ENCODE measurements around the gene SLC25A15. TPM values are rescaled to one million over a fixed set of nuclear protein-coding genes. Genes with fewer than 3 reads are reported as not detected.

Gene SLC25A15
- total RNA-seq, 1 experiment from 2014 or later: 20.2 TPM

GRCh38 chr13:40755082-40755700 lies 34.2 kb upstream of the SLC25A15 start (continued):
- no peak for TF ChIP-seq ZNF425 (CRISPR knock-in tag; conservative IDR thresholded peaks at IDR 0.05)

- TF ChIP-seq ESRRA (CRISPR knock-in tag; IDR thresholded peaks at IDR 0.05; ENCODE audit: borderline replicate concordance): no peak
Measured at GRCh38 chr13:40756042-40756441, 33.4 kb upstream of the SLC25A15 start.

GRCh38 chr13:40758811-40759210 lies 30.6 kb upstream of the SLC25A15 start:
- no peak overlapping the region for H3K27ac Mint-ChIP-seq
- no peaks in the 10 kb centered on the region for H3K27me3 Mint-ChIP-seq (ENCODE audit: low read depth)
- ChIA-PET POLR2A (no interaction called here), CTCF (no interaction called here)
- H3K9me3 Mint-ChIP-seq: no peaks in the 10 kb centered on the region
- ATAC-seq: no peak
- H3K36me3 Mint-ChIP-seq: peaks cover 28% of the 10 kb centered on the region
- H3K4me1 Mint-ChIP-seq: no peaks in the 10 kb centered on the region
- H3K4me3 Mint-ChIP-seq: no peak overlapping the region
- DNase-seq (ENCODE audit: low spot score): no peak
- no peak for TF ChIP-seq NFE2L1 (CRISPR knock-in tag; IDR thresholded peaks at IDR 0.05)
- no peak for TF ChIP-seq SMAD3 (CRISPR knock-in tag; IDR thresholded peaks at IDR 0.05; ENCODE audit: borderline replicate concordance)
- no peak for TF ChIP-seq E2F5 (CRISPR knock-in tag; IDR thresholded peaks at IDR 0.05)
- TF ChIP-seq PRDM15 (CRISPR knock-in tag; IDR thresholded peaks at IDR 0.05): no peak
- TF ChIP-seq TP53 (CRISPR knock-in tag; IDR thresholded peaks at IDR 0.05): no peak
- no peak for TF ChIP-seq SOX15 (CRISPR knock-in tag; IDR thresholded peaks at IDR 0.05)
- TF ChIP-seq CDX4 (CRISPR knock-in tag; IDR thresholded peaks at IDR 0.05; ENCODE audit: borderline replicate concordance): no peak
- TF ChIP-seq AFF4 (CRISPR knock-in tag; IDR thresholded peaks at IDR 0.05; ENCODE audit: borderline replicate concordance): no peak
- no peak for TF ChIP-seq ZNF425 (CRISPR knock-in tag; conservative IDR thresholded peaks at IDR 0.05)
- no peak for TF ChIP-seq ZNF396 (CRISPR knock-in tag; IDR thresholded peaks at IDR 0.05; ENCODE audit: borderline replicate concordance)
- no peak for TF ChIP-seq PREB (CRISPR knock-in tag; IDR thresholded peaks at IDR 0.05; ENCODE audit: borderline replicate concordance)
- no peak for TF ChIP-seq FOXP4 (CRISPR knock-in tag; IDR thresholded peaks at IDR 0.05)
- TF ChIP-seq TEAD1 (CRISPR knock-in tag; IDR thresholded peaks at IDR 0.05): no peak

More at GRCh38 chr13:40756042-40756441, 33.4 kb upstream of the SLC25A15 start:
- no peak overlapping the region for H3K4me3 Mint-ChIP-seq
- no peaks in the 10 kb centered on the region for H3K9me3 Mint-ChIP-seq
- no peak for ATAC-seq
- H3K36me3 Mint-ChIP-seq: peaks cover 33% of the 10 kb centered on the region
- no peak overlapping the region for H3K27ac Mint-ChIP-seq
- no peak for DNase-seq (ENCODE audit: low spot score)
- no peaks in the 10 kb centered on the region for H3K4me1 Mint-ChIP-seq
- POLR2A ChIA-PET: no interaction called here
- CTCF ChIA-PET: no interaction called here
- H3K27me3 Mint-ChIP-seq (ENCODE audit: low read depth): no peaks in the 10 kb centered on the region

All from WTC11 (cell line).